GM18499 (cell line): ENCODE results near the gene DRAP1.
"Not testable (repeated sequence)": the region's sequence is repeated elsewhere in the genome, so short reads cannot be mapped to it uniquely, and the experiment has no call there.

Experiments
- ATAC-seq: cut with Tn5 transposase; IDR thresholded peaks from one replicate; pipeline ENCODE4 v1.9.1; 2021; ENCODE audit warnings: moderate number of reproducible peaks; ENCODE audit not compliant: insufficient read depth, unreplicated experiment

The DRAP1 gene

GRCh38 chr11:65885808-65886536 lies 33.3 kb upstream of the DRAP1 start:
- ATAC-seq, result no peak

- no peak for ATAC-seq
These were observed 32.2 kb upstream of the DRAP1 start for GRCh38 chr11:65886826-65887722.

DNA sequence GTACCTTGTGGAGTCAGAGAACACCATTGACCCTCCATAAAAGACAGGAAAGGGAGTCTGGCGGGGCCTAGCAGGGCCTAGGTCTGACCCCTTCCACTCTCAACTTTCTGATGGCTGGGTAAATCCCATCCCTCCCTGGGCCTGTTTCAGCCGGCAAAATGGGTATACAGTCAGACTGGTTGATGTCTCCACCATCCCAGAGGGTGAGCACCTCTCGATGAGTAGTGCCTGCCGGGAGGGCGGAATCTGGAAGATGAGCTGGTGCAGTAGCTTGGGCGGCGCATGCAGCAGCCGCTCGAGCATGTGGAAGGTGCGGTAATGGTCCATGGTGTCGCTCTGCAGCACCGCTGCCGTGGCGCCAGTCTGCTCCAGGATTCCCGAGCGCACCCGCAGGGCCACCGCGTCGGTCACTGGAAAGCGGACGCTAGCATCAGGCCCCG lies 31.5 kb upstream of the DRAP1 start:
- ATAC-seq, result no peak

DNA sequence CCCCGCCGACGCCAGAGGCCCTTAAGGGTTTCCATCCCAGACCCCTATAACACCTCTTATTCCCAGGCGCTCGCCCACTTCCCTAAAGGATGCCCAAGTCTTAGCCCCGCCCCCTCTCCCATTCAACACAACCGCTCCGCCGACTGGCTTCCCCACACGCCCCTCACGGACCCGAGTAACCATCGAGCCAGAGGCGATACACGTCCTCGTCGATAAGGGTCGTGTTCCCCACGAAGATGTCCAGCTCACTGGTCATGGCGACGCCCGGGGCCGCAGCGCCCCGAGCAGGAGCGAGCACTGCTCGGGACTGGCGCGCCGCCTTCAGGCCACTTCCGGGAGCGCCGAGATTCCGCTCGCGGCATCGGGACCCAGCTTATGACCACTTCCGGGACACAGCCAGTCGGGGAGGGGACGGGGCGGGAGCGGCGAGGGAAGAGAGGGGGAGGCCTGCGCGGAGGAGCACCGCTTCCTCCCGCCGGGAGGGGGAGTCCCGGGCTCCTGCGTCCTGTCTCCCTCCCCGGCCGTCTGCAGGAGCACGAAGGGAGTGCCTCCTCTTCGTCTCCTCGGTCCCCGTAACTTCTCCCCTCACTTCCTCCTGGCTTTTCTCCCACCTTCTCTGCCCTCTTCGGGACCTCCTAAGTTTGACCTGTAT lies 30.9 kb upstream of the DRAP1 start, which contains the start of gene FIBP:
TSS of gene FIBP (minus strand) at position 309 of the 652 bp plus-strand sequence. CDS start at position 256, 53 bp downstream.
- ATAC-seq, result no peak

DNA sequence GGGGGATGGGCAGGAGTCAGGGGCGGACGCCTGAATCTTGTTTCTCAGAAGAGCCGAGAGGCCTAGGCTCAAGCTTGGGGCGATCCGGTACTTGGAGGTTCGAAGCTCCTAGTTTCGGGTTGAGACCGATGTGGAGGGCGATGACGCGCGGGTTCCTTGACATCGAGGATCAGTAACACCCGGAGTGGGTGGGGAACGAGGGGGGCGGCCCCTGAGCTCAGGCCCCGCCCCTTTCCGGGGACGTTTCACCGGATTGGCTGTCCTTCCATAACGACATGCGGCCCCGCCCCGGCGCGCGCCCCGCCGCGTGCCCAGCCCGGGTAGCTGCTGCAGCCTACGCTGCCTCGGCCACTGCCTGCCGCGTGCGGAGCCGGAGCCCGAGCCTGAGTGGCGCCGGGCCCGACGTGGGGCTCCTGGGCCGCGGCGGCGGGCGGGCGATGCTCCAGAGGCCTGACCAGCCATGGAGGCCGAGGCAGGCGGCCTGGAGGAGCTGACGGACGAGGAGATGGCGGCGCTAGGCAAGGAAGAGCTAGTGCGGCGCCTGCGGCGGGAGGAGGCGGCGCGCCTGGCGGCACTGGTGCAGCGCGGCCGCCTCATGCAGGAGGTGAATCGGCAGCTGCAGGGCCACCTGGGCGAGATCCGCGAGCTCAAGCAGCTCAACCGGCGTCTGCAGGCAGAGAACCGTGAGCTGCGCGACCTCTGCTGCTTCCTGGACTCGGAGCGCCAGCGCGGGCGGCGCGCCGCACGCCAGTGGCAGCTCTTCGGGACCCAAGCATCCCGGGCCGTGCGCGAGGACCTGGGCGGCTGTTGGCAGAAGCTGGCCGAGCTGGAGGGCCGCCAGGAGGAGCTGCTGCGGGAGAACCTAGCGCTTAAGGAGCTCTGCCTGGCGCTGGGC lies 28.7 kb upstream of the DRAP1 start, which contains the start of gene CCDC85B:
TSS of gene CCDC85B (plus strand) at position 350 of the 895 bp plus-strand sequence. CDS start at position 461, 111 bp downstream.
- no peak for ATAC-seq

DNA sequence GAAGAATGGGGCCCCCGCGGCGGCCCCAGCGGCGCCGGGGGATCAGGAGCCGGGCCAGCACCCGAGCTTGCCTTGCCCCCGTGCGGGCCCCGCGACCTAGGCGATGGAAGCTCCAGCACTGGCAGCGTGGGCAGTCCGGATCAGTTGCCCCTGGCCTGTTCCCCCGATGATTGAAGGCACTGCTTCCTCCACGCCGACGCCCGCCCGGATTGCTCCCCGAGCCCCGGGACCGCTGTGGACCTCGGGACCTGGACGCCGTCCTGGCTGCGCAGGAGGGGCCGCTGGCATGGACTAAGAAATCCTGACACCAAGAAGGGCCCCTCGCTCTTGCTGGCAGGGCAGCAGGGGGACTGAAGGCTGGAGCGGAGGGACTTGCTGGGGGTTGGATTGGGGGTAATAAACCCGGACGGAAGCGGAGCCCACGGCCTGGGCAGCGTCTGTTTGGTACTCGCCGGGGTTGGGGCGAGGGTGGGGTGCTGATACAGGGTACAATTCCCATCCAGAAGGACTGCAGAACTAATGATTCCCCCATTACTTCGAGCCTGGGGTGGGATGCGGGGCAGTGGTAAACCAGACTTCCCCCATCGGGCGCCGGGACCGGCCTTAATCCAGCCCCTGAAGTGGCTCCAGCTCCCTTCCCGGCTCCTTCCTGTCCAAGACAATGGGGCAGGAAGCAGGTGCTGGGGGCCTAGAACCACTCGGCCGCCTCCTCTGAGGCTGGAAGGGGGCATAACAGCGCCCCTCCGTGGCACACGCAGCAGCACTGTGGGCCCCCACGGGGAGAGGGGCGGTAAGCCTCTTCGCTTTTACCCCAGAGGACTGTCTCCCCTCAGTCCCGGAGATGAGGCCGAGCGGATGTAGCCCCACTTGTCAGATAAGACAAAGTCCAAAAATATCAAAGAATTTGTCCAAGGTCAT lies 27.7 kb upstream of the DRAP1 start:
- ATAC-seq, result no peak

- ATAC-seq, result not testable (repeated sequence)
These were observed 27.1 kb upstream of the DRAP1 start for GRCh38 chr11:65892137-65892540.

- ATAC-seq, result no peak
These were observed 26.4 kb upstream of the DRAP1 start for GRCh38 chr11:65892661-65893317.

DNA sequence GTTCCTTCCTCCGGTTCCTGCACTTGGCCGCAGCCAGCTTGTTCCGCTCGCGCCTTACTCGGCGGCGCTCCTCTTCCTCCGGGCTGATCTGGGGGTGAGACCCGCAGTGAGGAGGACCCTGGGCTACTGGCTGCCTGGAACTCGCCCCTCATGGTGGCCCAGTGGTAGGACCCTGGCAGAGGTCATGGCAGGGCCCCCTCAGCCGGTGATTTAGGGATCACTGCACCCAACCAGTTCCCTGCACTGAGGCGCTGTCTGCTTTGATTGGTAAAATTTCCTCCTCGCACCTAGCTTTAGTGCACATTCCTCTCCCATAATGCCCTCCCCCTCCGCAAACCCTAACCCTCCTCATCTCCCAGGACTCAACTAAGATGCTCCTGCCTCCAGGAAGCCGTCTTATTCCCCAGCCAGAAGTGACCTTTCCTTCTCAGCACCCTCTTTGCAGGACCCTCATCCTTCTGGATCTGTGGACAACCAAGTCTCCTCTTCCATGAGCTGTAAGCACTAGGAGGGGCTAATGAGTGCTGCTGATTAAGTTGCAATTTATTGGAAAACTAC lies 25.1 kb upstream of the DRAP1 start:
- no peak for ATAC-seq

GRCh38 chr11:65895482-65895981 lies 23.7 kb upstream of the DRAP1 start:
- ATAC-seq, result no peak

- ATAC-seq, result no peak
These were observed 22.9 kb upstream of the DRAP1 start for GRCh38 chr11:65896034-65896999.

DNA sequence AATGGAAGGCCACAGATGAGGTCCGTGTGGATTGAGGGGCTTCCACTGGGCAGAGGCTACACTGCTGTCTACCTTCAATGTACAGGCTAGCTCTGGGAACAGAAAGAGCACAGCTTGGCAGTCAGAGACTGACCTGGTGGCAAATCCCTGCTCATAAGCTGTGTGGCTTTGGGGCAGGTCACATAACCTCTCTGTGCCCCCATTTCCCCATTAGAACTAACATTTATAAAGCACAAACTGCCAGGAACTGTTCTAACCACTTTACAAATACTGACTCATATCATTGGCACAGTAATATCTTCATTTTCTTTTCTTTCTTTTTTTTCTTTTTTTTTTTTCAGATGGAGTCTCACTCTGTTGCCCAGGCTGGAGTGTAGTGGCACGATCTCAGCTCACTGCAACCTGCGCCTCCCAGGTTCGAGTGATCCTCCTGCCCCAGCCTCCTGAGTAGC lies 22.2 kb upstream of the DRAP1 start:
- ATAC-seq, result no peak

- no peak for ATAC-seq
These were observed 20.4 kb upstream of the DRAP1 start for GRCh38 chr11:65898656-65899355.

DNA sequence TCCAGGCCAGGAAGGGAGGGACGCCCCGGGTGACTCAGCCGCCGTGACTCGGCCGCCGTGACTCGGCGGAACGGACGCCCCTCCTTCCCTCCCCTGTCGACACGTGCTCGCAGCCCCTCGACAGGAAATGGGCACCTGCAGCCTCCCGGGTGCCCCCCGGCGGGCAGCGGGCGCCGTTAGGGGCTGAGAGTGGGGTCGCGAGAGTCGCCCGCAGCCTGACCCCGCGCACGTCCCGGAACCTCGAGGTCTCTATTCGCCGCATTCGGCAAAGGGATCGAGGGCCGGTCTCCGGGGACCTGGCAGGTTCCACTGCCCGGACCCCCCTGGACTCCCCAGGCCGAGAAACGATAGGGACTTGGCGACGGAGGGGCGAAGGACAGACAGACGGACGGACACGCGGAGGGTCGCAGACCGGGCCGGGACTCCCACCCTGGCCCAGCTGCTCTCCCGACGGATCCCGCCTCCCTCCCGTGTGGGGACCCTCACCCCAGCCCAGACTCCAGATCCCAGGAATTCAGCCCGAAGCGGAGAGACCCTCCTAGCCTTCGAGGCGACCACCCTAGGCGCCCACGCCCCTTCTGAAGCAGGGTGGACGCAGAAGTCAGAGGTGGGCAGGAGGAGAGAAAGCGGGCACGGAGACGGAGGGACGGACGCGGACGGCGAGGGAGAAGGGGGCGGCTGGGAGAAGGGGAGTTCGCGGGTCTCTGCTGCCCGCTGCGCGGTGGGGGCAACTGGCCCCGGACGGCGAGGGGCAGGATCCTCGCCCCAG lies 19.7 kb upstream of the DRAP1 start:
- no peak for ATAC-seq
